ENCODE measurements around the gene CCDC50. TPM values are rescaled to one million over a fixed set of nuclear protein-coding genes. Genes with fewer than 3 reads are reported as not detected.

The CCDC50 gene
- total RNA-seq, 2 donors from 2014 or later: 41.8 to 48.6 TPM

DNA sequence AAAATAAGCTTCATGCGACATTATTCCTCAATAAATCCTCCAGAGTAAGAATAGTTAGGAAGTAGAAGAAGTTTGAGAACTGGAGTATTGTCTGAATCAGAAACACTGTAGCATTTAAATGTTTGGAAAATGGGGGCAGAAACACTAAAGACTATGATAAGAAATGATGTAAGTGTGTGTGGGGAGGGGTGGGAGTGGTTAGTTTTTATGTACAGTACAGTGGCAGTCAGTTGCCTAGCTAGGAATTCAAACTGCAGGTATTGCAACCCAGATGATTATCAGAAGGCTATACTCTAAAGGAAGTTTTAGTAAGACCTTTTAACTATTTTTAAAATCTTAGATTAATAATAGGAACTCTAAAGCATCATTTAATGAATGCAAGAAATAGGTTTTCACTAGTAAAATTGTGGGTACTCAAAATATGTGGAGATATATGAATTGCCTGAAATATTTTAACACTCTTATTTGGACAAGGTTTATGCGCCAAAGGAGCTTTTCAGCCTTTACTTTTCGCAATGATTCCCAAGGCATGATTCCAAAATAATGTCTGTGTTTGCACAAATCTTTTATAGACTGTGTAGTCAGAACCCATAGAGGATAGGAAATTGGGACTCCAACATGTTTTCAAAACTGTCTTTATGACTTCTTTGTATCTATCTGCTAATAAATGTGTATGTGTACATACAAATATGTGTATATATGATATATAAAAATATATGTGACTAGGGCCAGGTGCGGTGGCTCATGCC, 8.0 kb upstream of the CCDC50 start:
- WGBS, 2 experiments (ENCODE audit: insufficient coverage in 1 of 2, insufficient read length in 1 of 2): 88 to 98% methylated on average over 3 to 4 of the region's 4 CpGs
- Histone ChIP-seq H3K27ac (ENCODE audit: low read depth, low read length) (no peak overlapping the region), H3K9ac (ENCODE audit: extremely low read depth, low read length, poor library complexity, severe bottlenecking) (no peak overlapping the region), H3K9me3 (ENCODE audit: control insufficient read depth, low read length) (no peaks in the 10 kb centered on the region), H3K4me1 (ENCODE audit: control insufficient read depth, insufficient read depth, low read length) (no peaks in the 10 kb centered on the region), H3K4me3 (ENCODE audit: low read length) (no peak overlapping the region), H3K27me3 (ENCODE audit: control insufficient read depth, insufficient read depth, low read length, poor library complexity, severe bottlenecking) (no peaks in the 10 kb centered on the region), H3K36me3 (ENCODE audit: control insufficient read depth, insufficient read depth, low read length) (no peaks in the 10 kb centered on the region)
- H3K27me3 Mint-ChIP-seq (ENCODE audit: insufficient read depth): no peaks in the 10 kb centered on the region
- H3K27ac Mint-ChIP-seq: no peak overlapping the region
- no peak for DNase-seq
- no peak overlapping the region for H3K4me3 Mint-ChIP-seq
- H3K4me1 Mint-ChIP-seq: peaks cover 3% of the 10 kb centered on the region
- peaks cover 5% of the 10 kb centered on the region for H3K9me3 Mint-ChIP-seq
- H3K36me3 Mint-ChIP-seq (ENCODE audit: low read depth): no peaks in the 10 kb centered on the region
- TF ChIP-seq, protein P1, sequence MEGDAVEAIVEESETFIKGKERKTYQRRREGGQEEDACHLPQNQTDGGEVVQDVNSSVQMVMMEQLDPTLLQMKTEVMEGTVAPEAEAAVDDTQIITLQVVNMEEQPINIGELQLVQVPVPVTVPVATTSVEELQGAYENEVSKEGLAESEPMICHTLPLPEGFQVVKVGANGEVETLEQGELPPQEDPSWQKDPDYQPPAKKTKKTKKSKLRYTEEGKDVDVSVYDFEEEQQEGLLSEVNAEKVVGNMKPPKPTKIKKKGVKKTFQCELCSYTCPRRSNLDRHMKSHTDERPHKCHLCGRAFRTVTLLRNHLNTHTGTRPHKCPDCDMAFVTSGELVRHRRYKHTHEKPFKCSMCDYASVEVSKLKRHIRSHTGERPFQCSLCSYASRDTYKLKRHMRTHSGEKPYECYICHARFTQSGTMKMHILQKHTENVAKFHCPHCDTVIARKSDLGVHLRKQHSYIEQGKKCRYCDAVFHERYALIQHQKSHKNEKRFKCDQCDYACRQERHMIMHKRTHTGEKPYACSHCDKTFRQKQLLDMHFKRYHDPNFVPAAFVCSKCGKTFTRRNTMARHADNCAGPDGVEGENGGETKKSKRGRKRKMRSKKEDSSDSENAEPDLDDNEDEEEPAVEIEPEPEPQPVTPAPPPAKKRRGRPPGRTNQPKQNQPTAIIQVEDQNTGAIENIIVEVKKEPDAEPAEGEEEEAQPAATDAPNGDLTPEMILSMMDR (conservative IDR thresholded peaks at IDR 0.05): no peak

DNA sequence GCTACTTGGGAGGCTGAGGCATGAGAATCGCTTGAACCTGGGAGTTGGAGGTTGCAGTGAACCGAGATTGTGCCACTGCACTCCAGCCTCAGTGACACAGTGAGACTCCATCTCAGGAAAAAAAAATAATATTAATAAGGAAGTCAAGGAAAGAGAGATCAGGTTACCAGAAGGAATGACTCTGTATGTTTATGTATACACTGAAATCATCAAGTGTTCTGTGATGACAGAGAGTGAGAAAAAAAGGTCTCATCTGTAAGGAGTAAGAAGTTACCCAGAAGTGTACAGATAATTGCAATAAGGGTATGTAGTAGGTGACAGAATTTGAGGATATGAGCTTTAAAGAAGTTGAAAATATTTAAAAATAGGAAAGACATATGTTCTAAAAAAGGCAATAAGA, 4.3 kb upstream of the CCDC50 start:
- no peak overlapping the region for H3K27ac ChIP-seq (ENCODE audit: low read depth, low read length)
- H3K36me3 Mint-ChIP-seq (ENCODE audit: low read depth): no peaks in the 10 kb centered on the region
- peaks cover 2% of the 10 kb centered on the region for H3K4me1 ChIP-seq (ENCODE audit: control insufficient read depth, insufficient read depth, low read length)
- H3K36me3 ChIP-seq (ENCODE audit: control insufficient read depth, insufficient read depth, low read length): no peaks in the 10 kb centered on the region
- no peak overlapping the region for H3K4me3 ChIP-seq (ENCODE audit: low read length)
- TF ChIP-seq, protein P1 (conservative IDR thresholded peaks at IDR 0.05): no peak
- H3K9ac ChIP-seq (ENCODE audit: extremely low read depth, low read length, poor library complexity, severe bottlenecking): no peak overlapping the region
- H3K9me3 ChIP-seq (ENCODE audit: control insufficient read depth, low read length): no peaks in the 10 kb centered on the region
- no peak for DNase-seq
- H3K4me1 Mint-ChIP-seq: peaks cover 9% of the 10 kb centered on the region
- 83 to 92% methylated on average over 2 of the region's 2 CpGs for WGBS, 2 experiments (ENCODE audit: insufficient coverage in 1 of 2, insufficient read length in 1 of 2)
- no peaks in the 10 kb centered on the region for H3K9me3 Mint-ChIP-seq
- no peaks in the 10 kb centered on the region for H3K27me3 Mint-ChIP-seq (ENCODE audit: insufficient read depth)
- H3K27me3 ChIP-seq (ENCODE audit: control insufficient read depth, insufficient read depth, low read length, poor library complexity, severe bottlenecking): no peaks in the 10 kb centered on the region
- no peak overlapping the region for H3K27ac Mint-ChIP-seq
- no peak overlapping the region for H3K4me3 Mint-ChIP-seq

DNA sequence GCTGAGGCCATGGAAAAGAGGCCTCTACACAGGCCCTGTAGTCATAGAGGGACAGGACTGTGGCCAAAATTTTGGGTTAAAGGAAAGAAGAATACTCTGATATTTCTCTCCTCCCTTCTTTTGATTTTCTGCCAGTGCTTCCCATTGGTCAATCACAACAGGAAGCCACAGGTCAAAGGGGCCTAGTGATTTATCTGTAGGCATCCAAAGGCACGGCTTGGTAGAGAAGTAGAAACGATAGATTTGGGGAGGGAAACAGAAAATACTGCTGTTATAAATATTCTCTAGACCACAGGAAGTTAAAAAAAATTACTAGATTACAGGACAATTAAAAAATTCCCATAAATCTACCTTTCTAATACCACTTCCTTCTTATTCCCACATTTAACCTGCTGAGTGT, 1.7 kb upstream of the CCDC50 start:
- Mint-ChIP-seq H3K27ac (no peak overlapping the region), H3K36me3 (ENCODE audit: low read depth) (no peaks in the 10 kb centered on the region), H3K4me1 (peaks cover 29% of the 10 kb centered on the region), H3K9me3 (no peaks in the 10 kb centered on the region), H3K4me3 (no peak overlapping the region), H3K27me3 (ENCODE audit: insufficient read depth) (no peaks in the 10 kb centered on the region)
- Histone ChIP-seq H3K4me1 (ENCODE audit: control insufficient read depth, insufficient read depth, low read length) (peaks cover 2% of the 10 kb centered on the region), H3K4me3 (ENCODE audit: low read length) (no peak overlapping the region), H3K27ac (ENCODE audit: low read depth, low read length) (no peak overlapping the region), H3K27me3 (ENCODE audit: control insufficient read depth, insufficient read depth, low read length, poor library complexity, severe bottlenecking) (no peaks in the 10 kb centered on the region), H3K36me3 (ENCODE audit: control insufficient read depth, insufficient read depth, low read length) (no peaks in the 10 kb centered on the region), H3K9me3 (ENCODE audit: control insufficient read depth, low read length) (no peaks in the 10 kb centered on the region), H3K9ac (ENCODE audit: extremely low read depth, low read length, poor library complexity, severe bottlenecking) (no peak overlapping the region)
- TF ChIP-seq, protein P1 (conservative IDR thresholded peaks at IDR 0.05): no peak
- 50% methylated on average over 2 of the region's 2 CpGs; no CpG with 5 or more reads in 1 of the 2 experiments for WGBS, 2 experiments (ENCODE audit: insufficient coverage in 1 of 2, insufficient read length in 1 of 2)
- DNase-seq: no peak
